Right renal pelvis (tissue), 4 donors: ENCODE measurements around the gene NUCKS1. TPM values are rescaled to one million over a fixed set of nuclear protein-coding genes. Genes with fewer than 3 reads are reported as not detected.
A peak's percentile ranks its signal among the peaks of the same experiment; 100 is the strongest.
"Not testable (repeated sequence)": the region's sequence is repeated elsewhere in the genome, so short reads cannot be mapped to it uniquely, and the experiment has no call there.

Source experiments
- DNase-seq, 4 donors: peaks; one replicate each; pipeline ENCODE4 v3.0.0-alpha.2; 2013; ENCODE audit warnings: low read depth in 4 of 4, low spot score in 3 of 4, missing footprints in 1 of 4
- polyA plus RNA-seq, 4 donors: library from polyadenylated mRNA; unstranded; fragments of 120-200 nt; gene quantifications; one replicate each; pipeline ENCODE4 v1.2.1, GENCODE V29; 2013; ENCODE audit not compliant: insufficient read length in 4 of 4

NUCKS1 gene
- polyA plus RNA-seq, 4 donors, result 327 to 402 (median 367) TPM

DNA sequence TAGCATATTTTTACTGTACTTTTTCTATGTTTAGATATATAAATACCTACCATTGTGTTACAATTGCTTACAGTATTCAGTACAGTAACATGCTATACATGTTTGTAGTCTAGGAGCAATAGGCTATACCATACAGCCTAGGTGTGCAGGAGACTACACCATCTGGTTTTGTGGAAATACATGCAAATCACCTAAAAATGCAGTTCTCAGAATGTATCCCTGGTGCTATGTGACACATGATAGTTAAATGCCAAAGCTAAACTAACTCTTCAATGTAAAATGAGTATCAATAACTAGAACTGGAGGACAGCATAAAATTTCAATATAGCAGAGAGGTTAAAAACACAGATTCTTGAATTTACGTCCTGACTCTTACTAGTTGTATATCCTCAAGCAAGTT is 14.8 kb downstream of the NUCKS1 start:
- no peak for DNase-seq

DNA sequence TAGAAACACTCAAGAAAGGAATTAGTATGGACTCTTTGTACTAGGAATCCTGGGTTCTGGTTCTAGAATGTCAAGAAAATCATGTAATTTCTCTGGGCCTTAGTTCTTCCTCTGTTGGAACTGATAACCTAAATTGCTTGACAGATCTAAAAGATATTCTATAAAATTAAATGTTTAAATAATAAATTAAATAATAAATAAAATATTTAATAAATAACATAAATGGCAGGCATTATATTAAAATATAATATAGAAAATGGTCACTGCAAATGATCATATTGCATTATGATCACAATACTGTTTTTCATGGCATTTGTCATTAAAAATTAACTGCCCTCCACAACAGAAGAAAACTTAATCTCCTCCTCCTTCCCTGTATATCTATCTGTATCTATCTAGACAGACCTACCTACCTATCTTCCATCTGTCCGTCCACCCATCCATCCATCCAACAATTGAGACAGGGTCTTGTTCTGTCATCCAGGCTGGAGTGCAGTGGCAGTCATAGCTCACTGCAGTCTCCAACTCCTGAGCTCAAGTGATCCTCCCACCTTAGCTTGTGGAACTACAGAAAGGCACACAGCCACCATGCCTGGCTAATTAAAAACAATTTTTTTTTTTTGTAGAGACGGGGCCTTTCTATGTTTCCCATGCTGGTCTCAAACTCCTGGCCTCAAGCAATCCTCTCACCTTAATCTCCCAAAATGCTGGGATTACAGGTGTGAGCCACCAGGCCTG is 16.4 kb downstream of the NUCKS1 start:
- DNase-seq, result no peak

DNA sequence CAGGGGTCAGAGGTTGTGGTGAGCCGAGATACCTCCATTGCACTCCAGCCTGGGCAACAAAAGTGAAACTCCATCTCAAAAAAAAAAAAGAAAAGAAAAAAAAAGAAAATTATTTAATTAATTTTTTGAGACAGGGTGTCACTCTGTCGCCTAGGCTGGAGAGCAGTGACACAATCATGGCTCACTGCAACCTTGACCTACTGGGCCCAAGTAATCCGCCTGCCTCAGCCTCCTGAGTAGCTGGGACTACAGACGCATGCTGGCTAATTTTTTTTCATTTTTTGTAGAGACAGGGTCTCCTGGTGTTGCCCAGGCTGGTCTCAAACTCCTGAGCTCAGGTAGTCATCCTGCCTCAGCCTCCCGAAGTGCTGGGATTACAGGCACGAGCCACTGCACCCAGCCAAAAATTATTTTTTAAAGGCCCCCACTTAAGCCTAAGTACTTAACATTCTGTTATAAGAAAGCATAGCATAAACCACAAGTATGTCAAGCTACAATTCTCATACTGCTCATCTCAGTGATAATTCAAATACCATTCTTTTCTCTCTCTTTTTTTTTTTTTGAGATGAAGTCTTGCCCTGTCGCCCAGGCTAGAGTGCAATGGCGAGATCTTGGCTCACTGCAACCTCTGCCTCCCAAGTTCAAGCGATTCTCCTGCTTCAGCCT is 19.9 kb downstream of the NUCKS1 start:
- DNase-seq, result no peak

DNA sequence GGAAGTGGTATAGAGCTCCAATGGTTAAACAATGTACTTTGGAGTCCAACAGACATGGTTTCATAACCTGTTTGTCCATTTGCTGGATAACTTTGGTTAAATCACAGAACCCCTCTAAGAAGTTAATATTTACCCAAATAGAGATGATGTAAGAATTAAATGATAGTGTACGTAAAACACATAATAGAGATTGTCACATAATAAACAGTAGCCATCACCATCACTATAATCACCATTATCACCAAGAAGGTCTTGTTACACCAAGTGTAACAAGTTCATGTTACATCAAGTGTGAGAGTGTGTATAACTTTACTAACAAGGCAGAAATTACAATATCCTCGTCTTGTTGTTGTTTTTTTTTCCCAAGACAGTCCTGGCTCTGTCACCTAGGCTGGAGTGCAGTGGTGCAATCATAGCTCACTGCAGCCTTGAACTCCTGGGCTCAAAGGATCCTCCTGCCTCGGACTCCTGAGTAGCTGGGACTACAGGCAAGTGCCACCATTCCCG is 23.3 kb downstream of the NUCKS1 start:
- no peak for DNase-seq

DNA sequence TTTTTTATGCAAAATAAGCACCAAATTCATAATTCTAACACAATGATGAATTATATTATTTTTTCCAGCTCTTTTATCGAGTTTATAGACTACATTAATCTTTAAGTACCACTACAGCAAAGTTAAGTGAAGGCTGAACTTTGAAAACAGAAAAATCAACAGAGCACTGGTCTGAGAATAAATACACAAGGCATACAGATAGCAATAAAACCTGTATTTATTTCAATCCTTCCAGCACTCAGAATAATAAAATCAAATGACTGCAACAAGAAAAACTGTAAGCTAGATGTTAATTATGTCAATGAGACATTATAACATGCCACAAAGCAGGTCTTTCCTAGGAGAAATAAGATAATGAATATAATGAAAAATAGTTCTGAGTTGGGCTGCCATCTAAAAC is 24.5 kb downstream of the NUCKS1 start:
- no peak for DNase-seq

DNA sequence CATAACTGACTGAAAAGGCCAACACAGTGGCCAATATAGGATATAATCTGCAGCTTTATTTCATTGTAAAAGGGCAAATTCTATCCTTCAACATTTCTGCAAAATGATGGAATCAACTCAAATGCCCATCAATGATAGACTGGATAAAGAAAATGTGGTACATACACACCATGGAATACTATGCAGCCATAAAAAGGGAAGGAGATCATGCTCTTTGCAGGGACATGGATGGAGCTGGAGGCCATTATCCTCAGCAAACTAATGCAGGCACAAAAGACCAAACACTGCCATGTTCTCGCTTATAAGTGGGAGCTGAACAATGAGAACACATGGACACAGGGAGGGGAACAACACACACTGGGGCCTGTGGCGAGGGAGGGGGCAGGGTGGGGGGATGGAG is 29.2 kb downstream of the NUCKS1 start:
- not testable (repeated sequence) for DNase-seq

DNA sequence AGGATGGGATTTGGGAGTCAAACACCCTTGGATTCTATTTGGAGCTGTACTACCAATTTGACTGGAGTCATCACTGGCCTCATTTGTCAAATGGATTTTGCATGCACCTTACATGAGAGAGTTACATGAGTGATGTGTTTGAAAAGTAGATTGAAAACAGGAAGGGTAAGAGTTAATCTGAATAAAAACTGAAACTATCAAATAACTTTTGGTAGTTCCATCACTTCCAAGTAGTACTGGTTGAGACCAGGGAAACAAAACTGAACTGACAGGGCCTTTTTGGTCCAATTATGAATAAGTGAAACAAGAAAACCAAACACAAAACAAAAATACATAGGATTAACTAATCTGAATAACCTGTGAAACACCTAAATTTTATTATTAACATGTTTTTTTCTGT is 30.2 kb downstream of the NUCKS1 start:
- no peak for DNase-seq

DNA sequence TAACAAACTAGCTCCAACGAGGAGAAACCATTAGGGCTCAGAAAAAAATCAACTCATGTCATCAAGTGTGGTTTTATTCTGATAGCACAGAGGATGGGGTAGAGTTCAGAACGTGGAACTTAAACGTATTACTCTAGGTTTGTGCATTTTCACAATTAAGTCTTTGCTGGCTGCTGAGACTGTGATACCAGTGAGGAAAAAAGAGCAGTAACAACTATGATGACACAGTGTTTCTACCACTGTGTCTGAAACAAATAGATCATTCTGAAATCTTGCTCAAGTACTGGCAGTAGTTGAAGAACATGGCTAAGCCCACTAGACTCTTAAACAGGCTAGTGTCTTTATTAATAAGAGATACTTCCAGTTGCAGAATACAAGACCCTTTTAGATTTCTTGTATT is 31.0 kb downstream of the NUCKS1 start:
- no peak for DNase-seq

DNA sequence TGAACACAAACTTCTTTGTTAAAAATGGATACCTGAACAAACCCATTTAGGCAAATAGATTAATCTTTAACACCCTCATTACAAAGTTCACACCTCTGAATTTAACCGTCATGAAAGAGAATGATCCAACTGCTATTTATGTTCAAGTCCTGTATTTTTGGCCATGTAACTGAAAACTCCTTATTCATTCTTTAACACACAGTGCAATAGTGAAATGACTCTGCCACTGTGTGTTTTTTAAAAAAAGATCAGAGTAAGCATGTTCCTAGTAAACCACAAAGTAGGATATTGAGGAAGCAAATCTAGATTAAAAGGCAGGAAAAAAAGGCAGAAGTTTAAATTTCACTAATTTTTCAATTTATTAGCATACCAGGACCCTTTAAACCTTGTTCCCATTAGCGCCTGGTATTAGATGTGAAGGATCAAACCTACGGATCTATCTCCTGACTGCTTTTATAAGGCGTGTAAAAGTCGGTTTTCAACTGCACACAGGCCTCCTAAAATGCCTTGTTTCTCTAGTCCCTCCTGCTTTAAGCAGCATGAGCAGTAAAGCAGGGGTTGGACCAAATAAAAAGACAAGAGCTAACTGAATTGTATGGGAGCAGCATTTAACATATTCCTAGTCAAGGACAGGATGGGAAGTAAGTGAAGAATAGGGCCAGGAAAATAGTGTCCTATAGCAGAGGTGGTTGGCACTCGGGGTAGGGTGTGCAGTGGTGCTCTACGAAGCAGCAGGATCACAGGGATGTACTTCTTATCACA is 33.4 kb downstream of the NUCKS1 start:
- no peak for DNase-seq

DNA sequence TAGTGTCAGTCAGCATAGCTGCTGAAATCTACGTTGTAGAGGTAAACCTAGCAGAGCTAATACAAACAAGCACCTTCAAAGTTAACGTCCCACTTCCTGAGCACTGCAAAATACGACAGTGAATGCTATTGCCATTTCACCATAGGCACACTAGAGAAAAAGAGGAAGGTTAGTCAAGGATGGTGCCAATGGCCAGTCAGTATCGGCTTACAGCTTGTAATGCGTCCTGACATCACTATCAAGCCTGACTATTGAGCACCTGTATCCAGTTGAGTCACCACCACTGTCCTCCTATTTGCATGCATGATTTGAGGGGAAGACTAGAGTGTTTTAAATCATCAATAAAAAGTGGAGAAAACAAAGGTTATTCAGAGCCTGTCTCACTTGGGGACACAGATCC is 34.4 kb downstream of the NUCKS1 start:
- no peak for DNase-seq

DNA sequence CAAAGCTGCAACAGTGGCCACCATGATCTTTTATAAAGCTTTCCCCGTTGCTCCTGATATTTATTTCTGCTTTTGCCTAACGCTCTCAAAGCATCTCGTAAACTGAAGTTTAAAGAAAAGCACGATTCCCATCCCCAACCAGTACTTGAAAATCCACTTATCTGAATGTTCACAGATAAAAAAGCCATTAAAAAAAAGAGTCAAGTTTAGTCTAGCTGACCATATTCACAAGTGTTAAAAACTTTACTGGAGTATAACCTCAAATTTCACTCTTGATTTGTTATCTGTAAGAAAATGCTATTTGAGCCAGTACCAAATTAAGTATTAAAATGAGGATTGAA is 35.1 kb downstream of the NUCKS1 start:
- no peak for DNase-seq

DNA sequence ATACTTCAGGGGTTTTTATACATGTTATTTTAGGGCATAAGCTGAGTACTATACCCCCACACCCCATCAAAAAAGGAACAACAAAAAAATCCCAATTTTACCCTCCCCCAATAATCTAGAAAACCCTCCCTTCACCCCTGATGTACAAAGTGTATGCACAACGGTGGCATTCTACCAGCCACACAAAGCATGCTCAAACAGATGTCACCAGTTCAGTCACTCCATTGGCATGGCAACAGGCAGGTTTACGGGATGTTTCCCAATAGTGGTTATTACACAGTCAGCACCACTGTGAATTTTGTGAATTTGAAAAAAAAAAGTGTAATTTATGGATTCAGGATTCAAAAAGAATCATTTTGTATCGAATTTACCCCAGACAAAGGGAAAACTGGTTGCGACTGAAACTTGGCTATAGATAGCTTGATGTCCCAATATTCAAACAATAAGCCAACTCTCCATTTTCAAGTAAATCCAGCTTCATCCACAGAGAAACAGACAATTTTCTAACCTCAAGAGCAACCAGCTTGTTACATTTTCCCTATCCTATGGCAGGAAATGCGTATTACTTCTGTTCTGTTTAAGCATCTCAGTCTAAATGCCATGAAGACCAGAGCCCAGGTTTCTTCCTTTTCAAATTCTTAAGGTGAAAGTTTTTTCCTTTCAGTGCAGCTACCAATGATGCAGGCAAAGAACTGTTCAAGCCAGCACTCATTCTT is 35.6 kb downstream of the NUCKS1 start:
- DNase-seq, result no peak

DNA sequence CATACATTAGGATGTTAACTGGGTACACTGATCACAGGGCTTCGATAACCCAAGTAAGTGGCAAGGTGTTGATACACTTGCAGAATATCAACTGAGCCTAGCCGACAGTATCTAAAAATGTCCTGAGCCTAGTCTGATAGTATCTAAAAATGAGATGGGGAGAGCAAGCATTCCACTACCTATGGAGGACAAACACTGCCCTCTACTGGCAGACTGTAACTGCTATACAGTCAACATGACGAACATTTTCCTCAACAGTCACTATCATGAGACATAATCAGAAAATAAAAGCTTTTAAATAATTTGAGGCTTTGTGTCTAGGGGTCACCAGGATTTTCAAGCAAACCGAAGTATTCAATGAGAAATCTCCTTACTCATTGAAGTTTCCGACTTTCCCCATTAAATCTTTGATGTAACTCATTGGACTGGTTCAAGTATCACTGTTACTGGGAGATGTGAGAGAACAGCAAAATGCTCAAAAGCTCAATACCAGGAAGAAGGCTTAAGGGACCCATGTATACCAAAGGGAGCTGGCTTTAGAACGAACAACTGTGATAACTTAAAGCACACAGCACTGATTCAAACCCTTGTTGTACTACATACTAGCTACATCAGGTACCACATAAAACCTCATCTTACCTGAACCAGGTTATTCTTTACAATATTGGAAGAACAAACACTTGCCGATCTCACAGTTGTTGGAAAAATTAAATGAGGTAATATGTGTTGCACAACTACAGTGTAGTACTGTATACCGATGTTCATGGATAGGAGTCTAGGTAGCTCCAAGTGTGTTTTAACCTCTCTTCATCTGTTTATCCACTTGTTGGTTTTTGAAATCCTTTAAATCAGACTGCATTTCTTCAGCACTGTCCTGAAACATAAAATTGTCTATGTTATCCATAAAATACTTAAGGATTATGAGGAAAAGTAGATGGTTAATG is 38.6 kb downstream of the NUCKS1 start:
- DNase-seq, result peak; percentile 66 to 75 (median 72)

DNA sequence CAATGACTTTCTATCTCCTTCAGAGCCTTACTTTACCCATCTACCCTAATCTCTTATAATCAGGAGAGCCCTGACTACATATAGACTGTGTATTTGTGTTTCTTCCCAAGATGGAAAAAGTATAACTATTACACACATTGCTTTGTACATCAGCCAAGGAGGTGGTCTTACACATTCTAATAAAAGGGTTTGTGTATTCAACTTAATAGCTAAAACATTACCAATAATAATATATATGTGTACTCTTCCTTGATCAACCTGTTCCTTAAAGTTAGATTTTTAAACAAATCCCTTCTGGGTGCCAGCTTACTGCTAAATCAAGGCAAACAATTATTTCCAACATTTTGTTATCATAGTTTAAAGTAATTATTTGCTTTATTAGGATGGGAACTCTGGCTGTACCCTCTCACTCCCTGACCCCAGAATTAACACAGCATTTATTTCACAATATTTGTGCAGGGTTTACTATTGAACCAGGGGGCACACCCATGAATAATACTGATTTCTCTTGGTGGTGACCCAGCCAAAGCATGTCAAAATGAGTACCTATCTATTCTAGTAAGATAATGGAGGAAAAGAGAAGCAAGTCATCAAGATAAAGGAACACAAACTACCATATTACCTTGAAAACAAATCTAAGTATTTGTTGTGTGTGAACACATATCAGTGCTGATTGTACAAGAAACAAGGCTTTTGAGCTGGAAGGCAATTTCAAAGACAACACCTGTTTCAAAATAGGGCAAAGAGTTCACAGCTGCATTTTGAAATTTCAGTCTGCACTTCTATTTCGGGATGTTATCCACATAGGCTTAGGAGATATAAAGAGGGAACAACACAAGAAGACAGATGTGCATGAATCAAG is 39.5 kb downstream of the NUCKS1 start:
- DNase-seq, result no peak

DNA sequence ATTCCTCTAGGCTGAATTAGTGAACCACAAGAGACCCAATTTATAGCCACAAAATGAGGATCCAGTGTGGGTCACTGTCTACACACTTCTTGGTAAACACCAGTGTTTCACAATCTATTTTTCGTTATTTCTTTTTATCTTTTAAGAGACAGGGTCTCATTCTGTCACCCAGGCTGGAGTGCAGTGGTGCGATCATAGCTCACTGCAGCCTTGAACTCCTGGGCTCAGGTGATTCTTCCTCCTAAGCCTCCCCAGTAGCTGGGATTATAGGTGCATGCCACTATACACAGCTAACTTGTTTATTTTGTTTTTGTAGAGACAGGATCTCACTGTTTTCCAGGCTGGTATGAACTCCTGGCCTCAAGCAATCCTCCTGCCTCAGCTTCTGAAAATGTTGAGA is 40.3 kb downstream of the NUCKS1 start:
- DNase-seq, result no peak

DNA sequence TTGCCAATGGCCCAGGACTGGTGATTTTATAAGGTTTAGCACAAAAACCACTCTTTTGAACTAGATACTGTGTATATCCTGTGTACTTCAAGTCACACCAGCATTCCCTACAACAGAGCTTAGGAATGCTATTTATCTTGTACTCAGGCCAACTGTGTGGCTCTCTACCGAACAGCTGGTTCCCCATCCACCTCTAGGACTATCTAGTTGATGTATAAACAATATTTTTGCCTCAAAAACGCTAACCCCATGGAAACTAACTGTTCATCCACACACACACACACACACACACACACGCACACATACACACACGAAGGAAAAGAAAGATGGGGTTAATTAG is 41.0 kb downstream of the NUCKS1 start:
- no peak for DNase-seq

DNA sequence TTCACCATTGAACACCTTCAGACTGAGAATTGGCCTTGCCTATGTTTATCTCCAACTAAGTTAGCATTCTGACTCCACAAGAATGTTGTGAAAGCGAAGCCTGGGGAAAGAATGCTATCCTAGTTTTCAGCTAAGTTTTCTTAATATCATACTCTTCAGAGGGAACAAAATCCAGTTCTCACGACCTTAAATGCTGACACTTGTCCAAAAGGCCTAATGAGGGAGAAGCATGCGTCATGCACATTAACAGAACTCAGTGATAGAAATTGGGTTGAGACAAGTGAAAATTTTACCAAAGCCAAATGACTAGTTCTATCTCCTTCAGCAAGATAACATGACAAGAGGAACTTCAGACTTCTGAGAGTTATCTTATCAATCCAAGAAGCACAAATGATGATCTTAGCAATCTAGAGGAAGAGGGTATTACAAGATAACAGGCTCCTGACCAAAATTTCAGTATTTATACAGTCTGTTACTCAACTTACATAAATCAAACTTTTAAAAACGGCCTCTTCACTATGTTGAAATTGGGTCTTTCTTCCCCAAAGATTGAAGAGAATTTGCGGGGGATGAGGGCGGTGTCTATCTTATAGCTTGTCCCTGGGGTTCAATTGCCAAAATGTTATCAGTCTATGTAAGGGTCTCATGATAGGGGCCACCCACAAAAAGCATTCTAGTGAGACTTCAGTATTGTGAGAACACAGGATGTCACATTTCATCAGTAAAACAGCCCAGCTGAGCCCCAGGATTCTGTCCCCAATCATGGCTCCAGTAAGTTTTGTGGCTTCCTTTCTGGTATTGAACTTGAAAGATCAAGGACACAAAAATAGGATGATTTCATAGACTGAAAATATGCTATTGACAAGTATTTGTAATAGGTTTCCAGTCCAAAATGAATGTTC is 43.1 kb downstream of the NUCKS1 start:
- no peak for DNase-seq

DNA sequence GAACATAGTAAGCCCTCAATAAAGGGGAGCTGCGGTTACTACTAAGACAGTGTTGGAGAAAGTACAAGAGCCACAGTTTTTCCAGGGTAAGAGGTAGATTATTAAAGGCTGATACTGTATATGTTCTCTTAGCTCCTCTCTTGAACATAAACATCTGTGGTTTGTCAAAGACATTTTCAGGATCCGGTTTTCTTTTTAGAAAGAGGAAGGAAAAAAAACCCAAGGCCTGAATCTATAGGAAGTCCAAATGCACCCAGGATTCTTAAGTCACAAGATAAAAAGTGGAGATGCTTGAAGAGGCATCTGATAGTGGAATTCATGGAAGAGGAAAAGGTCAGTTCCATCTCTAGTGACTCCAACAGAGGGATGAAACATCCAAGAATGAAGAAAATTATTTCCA is 45.1 kb downstream of the NUCKS1 start:
- DNase-seq, result no peak
